WTC11 (cell line): Measurements from ENCODE around the gene RLF. TPM values are rescaled to one million over a fixed set of nuclear protein-coding genes. Genes with fewer than 3 reads are reported as not detected.

Experiments used
- ATAC-seq: fragments of 200-7000 bp; cut with Tn5 transposase; 2 replicates; pipeline ENCODE4 v1.10.0; 2021; ENCODE audit warnings: mild to moderate bottlenecking, moderate library complexity
- CTCF ChIA-PET: fragments of 300-600 bp; sonication (Branson Sonifier 250); formaldehyde crosslinking; loops from one replicate; lab custom pipeline; 2021; ENCODE audit warnings: antibody characterized with exemption; lab: Charles Lee
- POLR2A ChIA-PET: fragments of 350-600 bp; sonication (Branson Sonifier 250); formaldehyde crosslinking; loops from one replicate; lab custom pipeline; 2021; ENCODE audit warnings: antibody characterized with exemption; lab: Charles Lee
- DNase-seq: peaks from one replicate; pipeline ENCODE4 v3.0.0; 2021; ENCODE audit warnings: low spot score
- H3K27ac Mint-ChIP-seq: 2 replicates; pipeline ENCODE4 v1.8.0; 2021; ENCODE audit warnings: mixed read lengths
- H3K27me3 Mint-ChIP-seq: 2 replicates; pipeline ENCODE4 v1.8.0; 2021; ENCODE audit warnings: low read depth, mild to moderate bottlenecking, moderate library complexity, mixed read lengths
- H3K36me3 Mint-ChIP-seq: 2 replicates; pipeline ENCODE4 v1.8.0; 2021; ENCODE audit warnings: mixed read lengths
- H3K4me1 Mint-ChIP-seq: 2 replicates; pipeline ENCODE4 v1.8.0; 2022; ENCODE audit warnings: mixed read lengths
- H3K4me3 Mint-ChIP-seq: 2 replicates; pipeline ENCODE4 v1.8.0; 2021; ENCODE audit warnings: mild to moderate bottlenecking, moderate library complexity, mixed read lengths
- H3K9me3 Mint-ChIP-seq: 2 replicates; pipeline ENCODE4 v1.8.0; 2021; ENCODE audit warnings: mixed read lengths
- EMX1 ChIP-seq: fragments of 250-450 bp; sonication (Bioruptor Pico); IDR thresholded peaks from 2 replicates; pipeline ENCODE4 v1.8.0; 2021; ENCODE audit warnings: mild to moderate bottlenecking
- ETV6 ChIP-seq: sonication (generic); formaldehyde crosslinking; IDR thresholded peaks from 2 replicates; pipeline ENCODE4 v1.8.1; 2022; ENCODE audit warnings: mild to moderate bottlenecking, missing genetic modification reagents
- FOXK1 ChIP-seq: sonication (generic); formaldehyde crosslinking; IDR thresholded peaks from 2 replicates; pipeline ENCODE4 v1.8.0; 2022; ENCODE audit warnings: mild to moderate bottlenecking, moderate library complexity, missing genetic modification reagents
- JAZF1 ChIP-seq: fragments of 250-450 bp; sonication (Bioruptor Pico); IDR thresholded peaks from 2 replicates; pipeline ENCODE4 v1.9.0; 2021; ENCODE audit warnings: moderate library complexity, mild to moderate bottlenecking, inconsistent platforms
- JUN ChIP-seq: sonication (generic); formaldehyde crosslinking; IDR thresholded peaks from 2 replicates; pipeline ENCODE4 v1.8.0; 2023; ENCODE audit warnings: mild to moderate bottlenecking, missing genetic modification reagents
- NFATC4 ChIP-seq: fragments of 250-450 bp; sonication (Bioruptor Pico); IDR thresholded peaks from 2 replicates; pipeline ENCODE4 v1.9.0; 2021; ENCODE audit warnings: mild to moderate bottlenecking
- TP53 ChIP-seq: sonication (generic); formaldehyde crosslinking; IDR thresholded peaks from 2 replicates; pipeline ENCODE4 v1.8.1; 2023; ENCODE audit warnings: mild to moderate bottlenecking, missing genetic modification reagents
- ZBTB21 ChIP-seq: sonication (generic); formaldehyde crosslinking; IDR thresholded peaks from 2 replicates; pipeline ENCODE4 v1.8.1; 2023; ENCODE audit warnings: mild to moderate bottlenecking, missing genetic modification reagents, borderline replicate concordance
- total RNA-seq: library from RNA; stranded (reverse); gene quantifications from 3 replicates; pipeline ENCODE4 v1.2.3, GENCODE V29; 2021
- TF ChIP-seq, protein P1 (sequence below): sonication (generic); formaldehyde crosslinking; conservative IDR thresholded peaks from 2 replicates; pipeline ENCODE4 v1.8.1; 2022; ENCODE audit warnings: mild to moderate bottlenecking, missing genetic modification reagents
- TF ChIP-seq, protein P2 (sequence below): sonication (generic); formaldehyde crosslinking; IDR thresholded peaks from 2 replicates; pipeline ENCODE4 v1.8.1; 2023; ENCODE audit warnings: mild to moderate bottlenecking, missing genetic modification reagents
- TF ChIP-seq, protein P3 (sequence below): fragments of 250-450 bp; sonication (Bioruptor Pico); IDR thresholded peaks from 2 replicates; pipeline ENCODE4 v1.9.0; 2021; ENCODE audit warnings: mild to moderate bottlenecking
- TF ChIP-seq, protein P4 (sequence below): sonication (generic); formaldehyde crosslinking; IDR thresholded peaks from 2 replicates; pipeline ENCODE4 v1.8.0; 2022; ENCODE audit warnings: mild to moderate bottlenecking, missing genetic modification reagents

The RLF gene
- total RNA-seq, 1 experiment from 2014 or later = 18.5 TPM

DNA sequence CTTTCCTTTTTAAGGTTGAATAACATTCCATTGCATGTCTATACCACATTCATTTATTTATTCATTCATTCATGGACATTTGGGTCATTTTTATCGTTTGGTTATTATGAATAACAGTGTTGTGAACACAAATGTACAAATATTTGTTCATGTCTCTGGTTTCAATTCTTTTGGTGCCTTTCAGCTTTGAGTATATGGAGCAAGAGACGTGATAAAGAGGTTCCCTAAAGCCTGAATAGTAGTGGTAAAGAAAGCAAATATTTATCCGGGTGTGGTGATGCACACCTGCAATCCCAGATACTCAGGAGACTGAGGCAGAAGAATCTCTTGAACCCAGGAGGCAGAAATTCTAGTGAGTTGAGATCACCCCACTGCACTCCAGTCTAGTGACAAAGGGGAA lies 5.3 kb upstream of the RLF start:
- CTCF ChIA-PET = interaction anchor here (1.6 to 6.8 kb wide), 3 partner anchors 12 to 183 kb away, joined by 5 to 84 read pairs (median 21); no protein-coding TSS in a partner anchor
- H3K4me1 Mint-ChIP-seq = peaks cover 3% of the 10 kb centered on the region
- H3K4me3 Mint-ChIP-seq = no peak overlapping the region
- peaks cover 3% of the 10 kb centered on the region; the same call in 1 of the 2 replicates for H3K27me3 Mint-ChIP-seq
- TF ChIP-seq, protein P1, sequence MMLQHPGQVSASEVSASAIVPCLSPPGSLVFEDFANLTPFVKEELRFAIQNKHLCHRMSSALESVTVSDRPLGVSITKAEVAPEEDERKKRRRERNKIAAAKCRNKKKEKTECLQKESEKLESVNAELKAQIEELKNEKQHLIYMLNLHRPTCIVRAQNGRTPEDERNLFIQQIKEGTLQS (CRISPR knock-in tag) = no peak
- POLR2A ChIA-PET = interaction anchor here (0.7 kb wide), 2 partner anchors 47 to 179 kb away, joined by 4 to 6 read pairs; no protein-coding TSS in a partner anchor
- H3K27ac Mint-ChIP-seq = no peak overlapping the region
- no peak for ATAC-seq
- no peaks in the 10 kb centered on the region for H3K9me3 Mint-ChIP-seq
- no peaks in the 10 kb centered on the region for H3K36me3 Mint-ChIP-seq
- no peak for DNase-seq

DNA sequence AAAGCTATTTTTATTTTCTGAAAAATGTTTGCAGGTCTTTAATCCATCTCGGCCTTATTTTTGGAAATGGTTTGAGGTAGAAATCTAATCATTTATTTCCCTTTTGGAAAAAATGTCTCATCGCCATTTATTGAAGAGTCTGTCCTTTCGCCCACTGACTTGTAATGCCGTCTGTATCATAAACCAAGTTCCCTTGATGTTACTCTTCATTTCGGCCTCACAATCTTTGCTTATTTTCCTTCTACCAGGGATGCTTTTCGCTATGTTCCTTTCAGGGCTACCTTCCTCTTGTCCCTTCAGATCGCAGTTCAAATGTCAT lies 422 bp upstream of the RLF start:
- H3K4me3 Mint-ChIP-seq = no peak overlapping the region
- H3K36me3 Mint-ChIP-seq = no peaks in the 10 kb centered on the region
- no peaks in the 10 kb centered on the region for H3K9me3 Mint-ChIP-seq
- H3K27ac Mint-ChIP-seq = peak overlapping the region; percentile 100
- H3K27me3 Mint-ChIP-seq = no peaks in the 10 kb centered on the region
- no peak for ATAC-seq
- no peak for TF ChIP-seq NFATC4 (CRISPR knock-in tag)
- TF ChIP-seq, all 79 proteins: peak for 0
- CTCF ChIA-PET = interaction anchor here (1.0 to 2.7 kb wide), 2 partner anchors 9 to 17 kb away, joined by 3 to 13 read pairs; no protein-coding TSS in a partner anchor
- H3K4me1 Mint-ChIP-seq = peaks cover 14% of the 10 kb centered on the region
- DNase-seq = no peak
- POLR2A ChIA-PET = no interaction called here

DNA sequence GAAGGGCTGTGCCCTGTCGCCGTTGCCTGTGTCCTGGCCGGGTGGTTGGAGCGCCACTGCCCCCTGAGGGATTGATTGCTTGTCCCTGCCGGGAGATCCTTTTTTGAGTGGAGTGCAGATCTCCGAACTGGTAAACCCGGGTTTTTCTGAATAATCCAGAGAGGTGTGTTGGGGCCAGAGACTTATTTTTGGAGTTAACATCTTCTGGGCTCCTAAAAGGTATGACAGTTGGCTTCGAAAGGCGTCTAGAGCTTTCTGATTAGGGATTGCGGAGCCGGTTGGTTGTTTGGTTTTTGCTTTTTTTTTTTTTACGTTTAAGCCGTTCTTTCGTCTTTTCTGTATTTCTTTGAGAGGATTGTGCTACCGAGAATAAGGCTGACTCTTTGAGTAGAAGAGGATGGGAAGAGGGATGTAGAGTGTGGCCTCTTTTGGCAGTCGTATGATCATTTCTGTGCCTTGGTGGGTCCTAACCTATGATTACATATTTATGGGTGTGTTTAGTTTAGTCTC lies 756 bp downstream of the RLF start:
- Mint-ChIP-seq H3K36me3 (no peaks in the 10 kb centered on the region), H3K27me3 (no peaks in the 10 kb centered on the region), H3K4me1 (peaks cover 14% of the 10 kb centered on the region), H3K4me3 (no peak overlapping the region), H3K9me3 (no peaks in the 10 kb centered on the region), H3K27ac (no peak overlapping the region)
- POLR2A ChIA-PET = interaction anchor here (0.6 kb wide), 1 partner anchor 171 kb away, joined by 3 read pairs; no protein-coding TSS in a partner anchor
- no peak for TF ChIP-seq FOXK1 (CRISPR knock-in tag)
- TF ChIP-seq NFATC4 (CRISPR knock-in tag) = no peak
- TF ChIP-seq, protein P2, sequence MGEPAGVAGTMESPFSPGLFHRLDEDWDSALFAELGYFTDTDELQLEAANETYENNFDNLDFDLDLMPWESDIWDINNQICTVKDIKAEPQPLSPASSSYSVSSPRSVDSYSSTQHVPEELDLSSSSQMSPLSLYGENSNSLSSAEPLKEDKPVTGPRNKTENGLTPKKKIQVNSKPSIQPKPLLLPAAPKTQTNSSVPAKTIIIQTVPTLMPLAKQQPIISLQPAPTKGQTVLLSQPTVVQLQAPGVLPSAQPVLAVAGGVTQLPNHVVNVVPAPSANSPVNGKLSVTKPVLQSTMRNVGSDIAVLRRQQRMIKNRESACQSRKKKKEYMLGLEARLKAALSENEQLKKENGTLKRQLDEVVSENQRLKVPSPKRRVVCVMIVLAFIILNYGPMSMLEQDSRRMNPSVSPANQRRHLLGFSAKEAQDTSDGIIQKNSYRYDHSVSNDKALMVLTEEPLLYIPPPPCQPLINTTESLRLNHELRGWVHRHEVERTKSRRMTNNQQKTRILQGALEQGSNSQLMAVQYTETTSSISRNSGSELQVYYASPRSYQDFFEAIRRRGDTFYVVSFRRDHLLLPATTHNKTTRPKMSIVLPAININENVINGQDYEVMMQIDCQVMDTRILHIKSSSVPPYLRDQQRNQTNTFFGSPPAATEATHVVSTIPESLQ = no peak
- TF ChIP-seq TP53 (CRISPR knock-in tag) = no peak
- TF ChIP-seq EMX1 (CRISPR knock-in tag) = no peak
- TF ChIP-seq, protein P3, sequence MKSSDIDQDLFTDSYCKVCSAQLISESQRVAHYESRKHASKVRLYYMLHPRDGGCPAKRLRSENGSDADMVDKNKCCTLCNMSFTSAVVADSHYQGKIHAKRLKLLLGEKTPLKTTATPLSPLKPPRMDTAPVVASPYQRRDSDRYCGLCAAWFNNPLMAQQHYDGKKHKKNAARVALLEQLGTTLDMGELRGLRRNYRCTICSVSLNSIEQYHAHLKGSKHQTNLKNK = no peak
- TF ChIP-seq ZBTB21 (CRISPR knock-in tag) = no peak
- no peak for TF ChIP-seq ETV6 (CRISPR knock-in tag)
- TF ChIP-seq JAZF1 = no peak
- no peak for TF ChIP-seq JUN (CRISPR knock-in tag)
- DNase-seq (no peak), ATAC-seq (no peak)
- CTCF ChIA-PET = interaction anchor here (0.7 to 3.4 kb wide), 6 partner anchors 9 to 177 kb away, joined by 4 to 16 read pairs (median 10); no protein-coding TSS in a partner anchor

DNA sequence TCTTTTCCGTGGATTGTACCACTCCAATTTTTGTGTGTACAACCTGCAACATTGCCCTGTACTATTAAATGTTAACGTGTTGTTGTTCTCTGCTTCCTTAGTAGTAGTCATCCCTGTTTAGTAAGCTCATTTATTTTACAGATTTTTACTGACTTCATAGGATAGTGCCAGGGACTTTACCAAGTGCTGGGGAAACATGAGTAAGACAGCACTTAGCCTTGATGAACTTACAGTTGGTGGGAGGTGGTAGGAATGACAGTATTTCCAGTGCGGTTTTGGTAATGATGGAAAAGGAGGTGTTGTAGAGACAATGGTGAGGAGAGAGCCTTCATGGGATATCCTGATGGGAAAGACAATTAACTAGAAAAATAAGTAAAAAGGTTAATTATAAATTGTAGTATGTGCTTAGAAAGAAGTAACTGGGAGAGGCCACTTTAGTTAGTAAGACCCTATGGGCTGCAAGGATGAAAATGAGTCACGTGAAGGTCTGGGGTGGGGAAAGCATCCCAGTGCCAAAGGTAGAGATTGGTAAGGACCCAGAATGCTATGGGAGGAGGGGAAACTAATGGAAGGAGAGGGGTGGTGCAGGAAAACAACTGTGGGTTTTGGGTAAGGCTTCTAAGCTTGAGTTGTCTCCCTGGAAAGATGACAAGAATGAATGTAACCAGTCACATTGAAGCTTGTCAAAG lies 1.7 kb downstream of the RLF start:
- Mint-ChIP-seq H3K4me3 (no peak overlapping the region), H3K36me3 (no peaks in the 10 kb centered on the region), H3K27me3 (no peaks in the 10 kb centered on the region), H3K4me1 (peaks cover 14% of the 10 kb centered on the region), H3K9me3 (no peaks in the 10 kb centered on the region), H3K27ac (no peak overlapping the region)
- TF ChIP-seq, protein P4, sequence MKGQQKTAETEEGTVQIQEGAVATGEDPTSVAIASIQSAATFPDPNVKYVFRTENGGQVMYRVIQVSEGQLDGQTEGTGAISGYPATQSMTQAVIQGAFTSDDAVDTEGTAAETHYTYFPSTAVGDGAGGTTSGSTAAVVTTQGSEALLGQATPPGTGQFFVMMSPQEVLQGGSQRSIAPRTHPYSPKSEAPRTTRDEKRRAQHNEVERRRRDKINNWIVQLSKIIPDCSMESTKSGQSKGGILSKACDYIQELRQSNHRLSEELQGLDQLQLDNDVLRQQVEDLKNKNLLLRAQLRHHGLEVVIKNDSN (CRISPR knock-in tag) = peak; percentile 68; the same call in 1 of the 2 replicates
- TF ChIP-seq TP53 (CRISPR knock-in tag) = no peak
- DNase-seq (no peak), ATAC-seq (no peak)
- ChIA-PET CTCF (interaction anchor here (1.7 to 3.4 kb wide), 4 partner anchors 10 to 176 kb away, joined by 7 to 16 read pairs (median 13); no protein-coding TSS in a partner anchor), POLR2A (no interaction called here)
